Neuronal stem cell (in vitro differentiated cells): ENCODE measurements around the gene MFN1.
A peak's percentile ranks its signal among the peaks of the same experiment; 100 is the strongest.

Source experiments
- DNase-seq: peaks from one replicate; pipeline ENCODE4 v3.0.0-alpha.2; 2013; ENCODE audit warnings: low spot score
- H2AFZ ChIP-seq: one replicate; pipeline ENCODE4 v1.6.1; 2013; ENCODE audit warnings: mild to moderate bottlenecking, low read length, inconsistent platforms
- H2AK5ac ChIP-seq: 2 replicates; pipeline ENCODE4 v1.6.1; 2013; ENCODE audit warnings: low read depth, mild to moderate bottlenecking, inconsistent platforms, low read length, moderate library complexity, mixed read lengths
- H2BK120ac ChIP-seq: 2 replicates; pipeline ENCODE4 v1.6.1; 2013; ENCODE audit warnings: low read depth, mild to moderate bottlenecking, inconsistent platforms, low read length, moderate library complexity, mixed read lengths
- H2BK12ac ChIP-seq: one replicate; pipeline ENCODE4 v1.6.1; 2013; ENCODE audit warnings: low read length, inconsistent platforms
- H2BK15ac ChIP-seq: 2 replicates; pipeline ENCODE4 v1.6.1; 2013; ENCODE audit warnings: mild to moderate bottlenecking, low read length, inconsistent platforms, mixed read lengths
- H2BK5ac ChIP-seq: one replicate; pipeline ENCODE4 v1.6.1; 2013; ENCODE audit warnings: inconsistent platforms, mild to moderate bottlenecking, low read length, moderate library complexity
- H3K14ac ChIP-seq: one replicate; pipeline ENCODE4 v1.6.1; 2013; ENCODE audit warnings: low read length, inconsistent platforms
- H3K18ac ChIP-seq: 2 replicates; pipeline ENCODE4 v1.6.1; 2013; ENCODE audit warnings: low read length, inconsistent platforms
- H3K23ac ChIP-seq: 2 replicates; pipeline ENCODE4 v1.6.1; 2013; ENCODE audit warnings: low read depth, mild to moderate bottlenecking, mixed read lengths, low read length, inconsistent platforms; ENCODE audit not compliant: poor library complexity
- H3K27ac ChIP-seq: replicated peaks from 3 replicates; pipeline ENCODE4 v1.5.1; 2013; ENCODE audit warnings: low read length, inconsistent platforms
- H3K27me3 ChIP-seq, 3 experiments: 2 replicates each; pipeline ENCODE4 v1.6.1; 2013; ENCODE audit warnings: low read length in 3 of 3, mild to moderate bottlenecking in 2 of 3, inconsistent platforms in 1 of 3, low read depth in 1 of 3, mixed read lengths in 1 of 3, moderate library complexity in 1 of 3; ENCODE audit not compliant: control insufficient read depth in 3 of 3, insufficient read depth in 3 of 3
- H3K36me3 ChIP-seq, 2 donors: replicated peaks in 1 of 2; 2 replicates each; pipeline ENCODE4 v1.6.1; 2013; ENCODE audit warnings: low read length in 2 of 2; ENCODE audit not compliant: control insufficient read depth in 2 of 2, insufficient read depth in 2 of 2
- H3K4ac ChIP-seq: 2 replicates; pipeline ENCODE4 v1.6.1; 2013; ENCODE audit warnings: inconsistent platforms, mild to moderate bottlenecking, low read length, moderate library complexity
- H3K4me1 ChIP-seq, 2 donors: 1 replicate in 1 of 2; 2 replicates in 1 of 2; pipeline ENCODE4 v1.6.1; 2013; ENCODE audit warnings: low read length in 2 of 2, low read depth in 1 of 2; ENCODE audit not compliant: control insufficient read depth in 2 of 2, insufficient read depth in 1 of 2
- H3K4me2 ChIP-seq: one replicate; pipeline ENCODE4 v1.6.1; 2013; ENCODE audit warnings: mild to moderate bottlenecking, low read length, inconsistent platforms; ENCODE audit not compliant: insufficient read depth, poor library complexity, severe bottlenecking
- H3K4me3 ChIP-seq, 2 donors: 2 replicates each; pipeline ENCODE4 v1.5.1; 2013; ENCODE audit warnings: low read length in 2 of 2, mild to moderate bottlenecking in 2 of 2, inconsistent platforms in 1 of 2, moderate library complexity in 1 of 2
- H3K79me1 ChIP-seq: one replicate; pipeline ENCODE4 v1.6.1; 2013; ENCODE audit warnings: low read depth, mild to moderate bottlenecking, inconsistent platforms, low read length, moderate library complexity
- H3K9ac ChIP-seq: one replicate; pipeline ENCODE4 v1.6.1; 2013; ENCODE audit warnings: mild to moderate bottlenecking, low read depth, low read length, inconsistent platforms; ENCODE audit not compliant: poor library complexity
- H3K9me3 ChIP-seq, 2 donors: replicated peaks in 1 of 2; 2 replicates each; pipeline versions ENCODE3 to v1.6.1; 2013; ENCODE audit warnings: low read length in 2 of 2, mild to moderate bottlenecking in 2 of 2, inconsistent platforms in 1 of 2, low read depth in 1 of 2, mixed read lengths in 1 of 2, moderate library complexity in 1 of 2; ENCODE audit not compliant: control insufficient read depth in 2 of 2, insufficient read depth in 1 of 2
- H4K8ac ChIP-seq: one replicate; pipeline ENCODE4 v1.6.1; 2013; ENCODE audit warnings: low read depth, mild to moderate bottlenecking, inconsistent platforms, low read length, moderate library complexity
- H4K91ac ChIP-seq: one replicate; pipeline ENCODE4 v1.6.1; 2013; ENCODE audit warnings: low read length, low read depth, mild to moderate bottlenecking, inconsistent platforms; ENCODE audit not compliant: poor library complexity
- WGBS, 2 donors: extraction: QIAGEN DNeasy Blood & Tissue Kit; methylation state at CpG; one replicate each; pipeline ENCODE4 v1.1.7; 2013; ENCODE audit warnings: missing lambda C conversion rate in 2 of 2, mixed read lengths in 1 of 2; ENCODE audit not compliant: insufficient read length in 2 of 2, insufficient replicate concordance in 1 of 2; ENCODE audit errors: extremely low coverage in 2 of 2; 5-methylcytosine and 5-hydroxymethylcytosine counted together

The MFN1 gene

DNA sequence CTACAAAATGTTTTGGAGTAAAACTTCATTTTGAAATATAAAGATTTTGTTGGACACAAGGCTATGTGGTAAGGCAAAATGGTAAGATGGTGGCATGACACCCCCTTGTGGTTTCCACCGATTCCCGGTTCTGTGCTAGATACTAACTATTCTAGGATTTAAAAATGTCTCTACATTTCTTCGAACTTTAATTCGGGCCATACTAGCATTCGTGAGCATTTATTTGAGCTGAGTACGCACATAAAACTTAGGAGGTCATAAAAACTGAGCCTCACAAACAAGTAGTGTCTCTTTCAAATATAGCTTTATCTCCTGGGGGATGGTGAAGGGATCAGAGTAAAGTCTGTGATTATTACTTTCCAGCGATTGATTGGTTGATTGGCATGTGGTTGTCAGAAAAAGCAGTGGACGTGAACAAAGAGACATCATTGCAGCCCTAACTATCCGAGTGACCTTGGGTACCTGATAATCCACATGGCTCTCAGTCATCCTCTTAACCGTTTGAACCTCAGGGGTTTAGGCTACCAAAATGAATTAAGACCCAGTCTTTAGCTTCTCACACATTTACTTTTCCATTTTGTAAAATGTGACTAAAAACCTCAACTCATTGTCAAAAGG lies 25.7 kb upstream of the MFN1 start:
- Histone ChIP-seq H3K23ac (no peak overlapping the region), H2AFZ (peak overlapping the region; percentile 89), H3K18ac (no peak overlapping the region), H4K91ac (no peak overlapping the region), H2BK120ac (no peak overlapping the region), H3K79me1 (no peaks in the 10 kb centered on the region), H3K9me3 (no peaks in the 10 kb centered on the region), H2AK5ac (no peak overlapping the region), H3K27me3 (peaks cover 0 to 9% (median 0%) of the 10 kb centered on the region in 3 experiments), H2BK15ac (no peak overlapping the region), H3K36me3 (peaks cover 0 to 17% of the 10 kb centered on the region in 2 donors), H3K4me1 (peaks cover 2 to 3% of the 10 kb centered on the region in 2 donors), H3K4ac (no peak overlapping the region), H3K4me3 (no peak overlapping the region), H3K9ac (no peak overlapping the region), H2BK5ac (no peak overlapping the region), H2BK12ac (no peak overlapping the region), H3K14ac (no peak overlapping the region), H4K8ac (no peak overlapping the region), H3K4me2 (no peak overlapping the region), H3K27ac (no peak overlapping the region)
- no peak for DNase-seq
- no CpG with 5 or more reads among the region's 10 CpGs for WGBS, 2 donors

DNA sequence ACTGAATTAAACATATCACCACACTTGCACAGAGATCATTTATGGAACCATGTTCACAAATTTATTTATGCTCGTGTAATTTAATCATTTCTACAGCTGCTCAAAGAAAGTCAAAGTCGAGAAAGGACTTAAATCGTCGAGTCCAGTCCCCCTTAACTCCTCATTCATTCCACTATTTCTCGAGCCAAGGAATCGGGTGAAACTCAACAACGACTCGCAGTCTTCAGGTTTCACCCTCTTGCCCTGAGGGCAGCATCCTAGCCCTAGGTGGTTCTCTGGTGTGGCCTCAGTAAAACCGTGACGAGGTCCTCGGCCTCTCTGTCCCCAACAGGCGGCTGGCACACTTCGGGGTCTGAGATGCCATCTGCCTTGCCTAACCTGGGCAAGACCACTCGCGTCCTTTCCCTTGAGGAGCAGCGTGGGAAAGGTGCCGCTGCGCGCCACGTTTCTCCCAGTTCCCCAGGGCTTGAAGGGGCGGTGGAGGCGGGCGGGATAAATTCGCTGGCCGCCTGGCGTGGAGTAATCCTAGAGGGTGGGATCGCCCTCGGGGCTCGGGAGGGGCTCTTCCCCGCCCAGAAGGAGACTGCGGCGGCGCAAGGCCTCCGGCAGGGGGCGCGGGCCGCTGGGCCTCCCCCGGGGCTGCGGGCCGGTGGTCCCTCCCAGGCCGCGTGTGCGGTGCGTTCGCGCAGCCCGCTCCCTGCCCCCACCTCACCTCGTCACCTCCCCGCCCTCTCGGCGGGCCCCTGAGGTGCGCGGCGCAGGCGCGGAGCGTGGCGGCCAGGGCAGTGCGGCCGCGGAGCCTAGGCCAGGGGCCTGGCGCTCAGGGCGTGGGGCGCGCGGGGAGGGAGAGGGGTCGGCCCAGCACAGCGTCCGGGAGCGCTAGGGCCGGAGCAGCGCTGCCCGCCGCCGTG lies 25.0 kb upstream of the MFN1 start, which contains the start of gene ZNF639:
TSS of gene ZNF639 (plus strand) at position 746 of the 911 bp plus-strand sequence. CDS start 5,263 bp downstream, outside the sequence.
- no peaks in the 10 kb centered on the region for H3K79me1 ChIP-seq
- peak within 1 kb of the TSS; percentile 93 to 99 for H3K4me3 ChIP-seq
- H2BK12ac ChIP-seq = no peak within 1 kb of the TSS
- peak within 1 kb of the TSS; percentile 94 for H2BK5ac ChIP-seq
- H2AFZ ChIP-seq = peak within 1 kb of the TSS; percentile 89
- peak within 1 kb of the TSS; percentile 84 for H3K4me2 ChIP-seq
- H2AK5ac ChIP-seq = peak within 1 kb of the TSS; percentile 78
- no peak within 1 kb of the TSS for H3K4ac ChIP-seq
- no CpG with 5 or more reads among the region's 75 CpGs for WGBS, 2 donors
- peak within 1 kb of the TSS; percentile 67 for H3K27ac ChIP-seq
- H3K36me3 ChIP-seq = peaks cover 0 to 23% of the 10 kb centered on the region in 2 donors
- peaks cover 2 to 3% of the 10 kb centered on the region in 2 donors for H3K4me1 ChIP-seq
- peaks cover 0 to 9% (median 0%) of the 10 kb centered on the region in 3 experiments for H3K27me3 ChIP-seq
- peak within 1 kb of the TSS; percentile 67 for H2BK120ac ChIP-seq
- H3K9ac ChIP-seq = peak within 1 kb of the TSS; percentile 98
- H2BK15ac ChIP-seq = peak within 1 kb of the TSS; percentile 82
- peak within 1 kb of the TSS; percentile 97 for H3K23ac ChIP-seq
- H3K14ac ChIP-seq = peak within 1 kb of the TSS; percentile 87
- peak; percentile 90 for DNase-seq
- H3K18ac ChIP-seq = peak within 1 kb of the TSS; percentile 100
- peak within 1 kb of the TSS; percentile 52 for H4K8ac ChIP-seq
- no peaks in the 10 kb centered on the region for H3K9me3 ChIP-seq
- H4K91ac ChIP-seq = peak within 1 kb of the TSS; percentile 68

DNA sequence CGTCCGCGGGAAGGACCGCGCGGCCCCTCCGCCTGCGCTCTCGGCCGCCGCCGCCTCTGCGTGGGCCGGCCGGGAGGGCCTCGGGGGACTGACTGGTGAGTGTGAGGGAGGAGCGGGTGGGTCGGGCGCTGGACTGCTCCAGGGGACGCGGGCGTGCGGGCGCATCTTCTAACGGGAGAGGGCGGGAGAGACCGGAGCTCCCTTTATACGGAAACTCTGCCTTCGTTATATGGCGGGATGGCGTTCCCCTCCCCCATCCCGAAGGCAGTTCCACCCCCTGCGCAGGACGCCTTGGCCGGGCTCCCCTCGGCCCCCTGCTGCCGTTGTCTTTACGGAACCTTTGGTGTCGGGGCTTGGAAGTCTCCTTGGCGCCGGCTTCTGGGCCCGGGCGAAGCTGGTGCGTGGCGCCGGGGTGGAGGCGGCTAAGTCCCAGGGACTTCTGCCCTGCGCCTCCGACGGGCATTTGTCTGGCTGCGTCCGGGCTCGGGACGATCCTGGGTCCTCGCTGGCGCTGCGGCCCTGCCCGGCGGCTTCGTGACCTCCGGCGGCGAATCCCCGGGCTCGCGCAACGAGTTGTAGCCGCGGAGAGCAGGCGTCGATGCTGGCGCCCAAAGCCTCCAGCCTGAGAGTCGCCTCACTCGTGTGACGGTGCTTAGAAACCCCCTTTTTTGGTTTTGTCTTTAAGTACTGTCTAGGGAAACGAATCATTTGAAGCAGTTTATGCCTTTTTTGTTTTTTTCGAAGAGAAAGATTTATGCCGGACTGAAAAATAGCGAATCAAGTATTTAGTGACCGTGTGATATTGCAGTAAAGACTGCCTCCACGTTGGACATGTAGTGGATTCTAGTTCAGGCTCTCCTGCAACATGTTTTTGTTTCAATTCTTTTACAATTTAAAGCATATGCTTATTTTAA lies 24.1 kb upstream of the MFN1 start:
- Histone ChIP-seq H2BK15ac (no peak overlapping the region), H3K4me3 (peak overlapping the region; percentile 93 to 99), H3K4me2 (peak overlapping the region; percentile 58), H3K36me3 (peaks cover 0 to 32% of the 10 kb centered on the region in 2 donors), H3K14ac (peak overlapping the region; percentile 86), H2BK5ac (peak overlapping the region; percentile 94), H3K27ac (peak overlapping the region; percentile 67), H3K4ac (no peak overlapping the region), H3K4me1 (peaks cover 2 to 3% of the 10 kb centered on the region in 2 donors), H3K9me3 (no peaks in the 10 kb centered on the region), H3K9ac (peak overlapping the region; percentile 98), H2AK5ac (peak overlapping the region; percentile 78), H3K18ac (peak overlapping the region; percentile 100), H4K91ac (peak overlapping the region; percentile 68), H3K23ac (peak overlapping the region; percentile 97), H2BK120ac (peak overlapping the region; percentile 67), H2BK12ac (no peak overlapping the region), H4K8ac (no peak overlapping the region), H2AFZ (peak overlapping the region; percentile 89), H3K79me1 (no peaks in the 10 kb centered on the region), H3K27me3 (peaks cover 0 to 9% (median 0%) of the 10 kb centered on the region in 3 experiments)
- peak; percentile 51 for DNase-seq
- WGBS, 2 donors = no CpG with 5 or more reads among the region's 81 CpGs
